ENCODE measurements around the gene PLEKHO2.

The PLEKHO2 gene

DNA sequence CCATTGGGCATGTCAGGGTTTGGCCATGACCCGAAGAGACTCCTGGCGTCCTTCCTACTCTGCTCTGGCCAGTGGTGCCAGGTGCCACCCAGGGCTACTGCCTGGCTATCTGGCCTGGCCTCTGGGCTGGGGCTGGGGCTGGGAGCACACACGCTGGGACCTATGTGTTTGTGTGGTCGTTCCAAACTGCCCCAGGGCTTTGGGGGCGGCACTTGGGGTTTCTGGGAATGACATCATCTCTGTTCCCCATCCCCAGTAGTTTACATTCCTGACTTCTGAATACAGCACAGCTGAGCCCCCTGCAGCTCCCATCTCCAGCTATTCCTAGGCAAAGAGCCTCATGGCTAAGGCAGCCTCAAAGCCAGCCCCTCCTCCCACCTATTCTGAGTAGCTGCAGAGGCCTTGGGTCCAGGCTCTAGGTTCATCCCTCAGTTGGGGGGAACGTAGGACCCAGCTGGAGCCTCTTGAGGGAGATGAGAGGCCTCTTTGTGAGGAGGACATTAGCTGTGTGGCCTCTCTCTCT lies 24.3 kb downstream of the PLEKHO2 start:
- no peak overlapping the region for H3K27ac Mint-ChIP-seq
- no peaks in the 10 kb centered on the region for H3K9me3 Mint-ChIP-seq
- peaks cover 42% of the 10 kb centered on the region for H3K4me1 Mint-ChIP-seq
- TF ChIP-seq, protein P1, sequence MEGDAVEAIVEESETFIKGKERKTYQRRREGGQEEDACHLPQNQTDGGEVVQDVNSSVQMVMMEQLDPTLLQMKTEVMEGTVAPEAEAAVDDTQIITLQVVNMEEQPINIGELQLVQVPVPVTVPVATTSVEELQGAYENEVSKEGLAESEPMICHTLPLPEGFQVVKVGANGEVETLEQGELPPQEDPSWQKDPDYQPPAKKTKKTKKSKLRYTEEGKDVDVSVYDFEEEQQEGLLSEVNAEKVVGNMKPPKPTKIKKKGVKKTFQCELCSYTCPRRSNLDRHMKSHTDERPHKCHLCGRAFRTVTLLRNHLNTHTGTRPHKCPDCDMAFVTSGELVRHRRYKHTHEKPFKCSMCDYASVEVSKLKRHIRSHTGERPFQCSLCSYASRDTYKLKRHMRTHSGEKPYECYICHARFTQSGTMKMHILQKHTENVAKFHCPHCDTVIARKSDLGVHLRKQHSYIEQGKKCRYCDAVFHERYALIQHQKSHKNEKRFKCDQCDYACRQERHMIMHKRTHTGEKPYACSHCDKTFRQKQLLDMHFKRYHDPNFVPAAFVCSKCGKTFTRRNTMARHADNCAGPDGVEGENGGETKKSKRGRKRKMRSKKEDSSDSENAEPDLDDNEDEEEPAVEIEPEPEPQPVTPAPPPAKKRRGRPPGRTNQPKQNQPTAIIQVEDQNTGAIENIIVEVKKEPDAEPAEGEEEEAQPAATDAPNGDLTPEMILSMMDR (IDR thresholded peaks at IDR 0.05), result no peak
- H3K36me3 Mint-ChIP-seq (ENCODE audit: low read depth), result peaks cover 22% of the 10 kb centered on the region
- no peak overlapping the region for H3K4me3 Mint-ChIP-seq
- peaks cover 6% of the 10 kb centered on the region for H3K27me3 Mint-ChIP-seq (ENCODE audit: low read depth, poor library complexity)
- no peak for DNase-seq

DNA sequence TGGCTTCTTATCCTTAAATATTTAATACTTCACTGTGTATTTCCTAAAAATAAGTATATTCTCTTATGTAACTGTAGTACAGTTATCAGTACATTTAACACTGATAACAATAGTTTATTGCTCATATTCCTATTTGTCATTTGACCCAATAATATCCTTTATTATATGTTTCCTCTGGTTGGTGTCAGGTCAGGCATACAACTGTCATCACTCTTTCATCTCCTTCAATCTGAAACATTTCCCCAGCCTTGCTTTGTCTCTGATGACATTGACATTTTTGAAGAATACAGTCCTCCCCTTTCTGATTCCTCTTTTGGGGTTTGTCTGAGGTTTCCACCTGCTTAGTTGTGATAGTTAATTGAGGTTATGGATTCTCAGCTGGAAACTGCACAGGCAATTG lies 27.8 kb downstream of the PLEKHO2 start:
- Mint-ChIP-seq H3K9me3 (no peaks in the 10 kb centered on the region), H3K36me3 (ENCODE audit: low read depth) (peaks cover 7% of the 10 kb centered on the region), H3K27me3 (ENCODE audit: low read depth, poor library complexity) (peaks cover 6% of the 10 kb centered on the region), H3K4me1 (peaks cover 24% of the 10 kb centered on the region), H3K4me3 (no peak overlapping the region), H3K27ac (peak overlapping the region; percentile 41)
- TF ChIP-seq, protein P1 (IDR thresholded peaks at IDR 0.05), result no peak
- DNase-seq, result no peak

DNA sequence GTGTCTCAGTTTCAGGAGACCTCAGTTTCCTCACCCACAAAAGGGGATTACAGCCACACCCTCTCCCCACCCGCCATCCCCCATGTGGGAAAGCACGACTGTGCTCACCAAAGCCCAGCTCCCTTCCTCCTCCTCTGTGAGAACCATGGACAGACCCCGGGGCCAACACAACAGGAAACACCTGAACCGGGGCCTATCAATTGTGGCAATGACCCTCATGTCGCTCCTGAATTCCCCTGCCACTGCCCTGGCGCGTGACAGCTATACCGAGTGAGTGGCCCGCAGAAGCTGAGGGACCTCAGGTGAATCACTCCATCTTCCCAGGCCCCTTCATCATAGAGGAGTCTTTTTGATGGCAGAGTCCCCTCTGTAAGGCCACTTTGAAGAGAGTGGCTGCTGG lies 28.6 kb downstream of the PLEKHO2 start:
- H3K27me3 Mint-ChIP-seq (ENCODE audit: low read depth, poor library complexity), result peaks cover 9% of the 10 kb centered on the region
- H3K36me3 Mint-ChIP-seq (ENCODE audit: low read depth), result peaks cover 7% of the 10 kb centered on the region
- TF ChIP-seq, protein P1 (IDR thresholded peaks at IDR 0.05), result no peak
- no peak for DNase-seq
- H3K4me3 Mint-ChIP-seq, result no peak overlapping the region
- no peaks in the 10 kb centered on the region for H3K9me3 Mint-ChIP-seq
- H3K4me1 Mint-ChIP-seq, result peaks cover 32% of the 10 kb centered on the region
- no peak overlapping the region for H3K27ac Mint-ChIP-seq

DNA sequence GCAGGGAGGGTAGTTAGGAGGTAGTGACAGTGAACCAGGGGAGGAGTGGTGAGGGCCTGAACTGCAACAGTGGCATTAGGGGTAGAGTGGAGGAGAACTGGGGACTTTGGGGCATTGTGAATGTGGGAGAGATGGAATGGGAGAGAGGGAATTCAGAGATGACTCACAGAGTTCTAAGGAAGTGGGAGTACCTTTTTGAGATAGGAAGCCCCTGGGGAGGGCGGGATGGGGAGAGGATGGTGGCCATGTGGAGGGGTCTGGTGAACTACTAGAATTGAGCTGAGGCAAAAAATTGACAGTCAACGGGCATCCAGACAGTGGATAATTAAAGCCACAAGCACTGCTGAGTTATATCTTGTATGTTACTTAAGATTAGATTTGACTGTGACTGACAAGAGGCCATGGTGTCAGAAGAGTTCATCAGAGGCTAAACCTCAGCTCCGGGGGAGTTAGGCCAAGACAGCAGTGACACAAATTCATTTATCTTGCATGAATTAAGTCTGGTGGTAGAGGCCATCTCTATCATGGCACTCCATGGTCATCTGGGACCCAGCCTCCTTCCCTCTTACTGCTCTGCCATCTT lies 34.0 kb downstream of the PLEKHO2 start:
- H3K27me3 Mint-ChIP-seq (ENCODE audit: low read depth, poor library complexity), result peaks cover 3% of the 10 kb centered on the region
- H3K27ac Mint-ChIP-seq, result no peak overlapping the region
- H3K36me3 Mint-ChIP-seq (ENCODE audit: low read depth), result no peaks in the 10 kb centered on the region
- H3K4me3 Mint-ChIP-seq, result no peak overlapping the region
- DNase-seq, result no peak
- H3K4me1 Mint-ChIP-seq, result peaks cover 26% of the 10 kb centered on the region
- H3K9me3 Mint-ChIP-seq, result no peaks in the 10 kb centered on the region
- TF ChIP-seq, protein P1 (IDR thresholded peaks at IDR 0.05), result no peak

DNA sequence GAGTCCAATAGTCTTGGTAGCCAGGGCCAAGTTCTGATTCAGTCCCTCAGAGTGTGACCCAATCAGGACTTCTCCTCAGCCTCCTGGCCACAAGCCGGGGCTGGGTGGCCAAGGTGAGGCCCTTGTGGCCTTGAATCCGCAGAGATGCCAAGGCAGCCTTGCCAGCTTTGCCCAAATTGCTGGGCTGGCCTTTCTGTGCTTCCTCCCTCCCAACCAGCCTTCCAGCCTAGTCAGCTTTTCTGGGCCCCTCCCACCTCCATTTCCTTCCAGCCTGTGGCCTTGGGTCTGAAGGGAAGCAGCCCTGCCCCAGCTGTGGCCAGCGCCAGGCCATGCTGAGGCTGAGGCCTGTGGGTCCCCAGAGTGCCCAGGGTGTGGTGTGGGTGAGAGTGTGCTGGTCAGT lies 35.7 kb downstream of the PLEKHO2 start:
- Mint-ChIP-seq H3K27ac (no peak overlapping the region), H3K4me1 (peaks cover 26% of the 10 kb centered on the region), H3K9me3 (no peaks in the 10 kb centered on the region), H3K36me3 (ENCODE audit: low read depth) (no peaks in the 10 kb centered on the region), H3K4me3 (no peak overlapping the region), H3K27me3 (ENCODE audit: low read depth, poor library complexity) (peaks cover 3% of the 10 kb centered on the region)
- DNase-seq, result no peak
- TF ChIP-seq, protein P1 (IDR thresholded peaks at IDR 0.05), result no peak

DNA sequence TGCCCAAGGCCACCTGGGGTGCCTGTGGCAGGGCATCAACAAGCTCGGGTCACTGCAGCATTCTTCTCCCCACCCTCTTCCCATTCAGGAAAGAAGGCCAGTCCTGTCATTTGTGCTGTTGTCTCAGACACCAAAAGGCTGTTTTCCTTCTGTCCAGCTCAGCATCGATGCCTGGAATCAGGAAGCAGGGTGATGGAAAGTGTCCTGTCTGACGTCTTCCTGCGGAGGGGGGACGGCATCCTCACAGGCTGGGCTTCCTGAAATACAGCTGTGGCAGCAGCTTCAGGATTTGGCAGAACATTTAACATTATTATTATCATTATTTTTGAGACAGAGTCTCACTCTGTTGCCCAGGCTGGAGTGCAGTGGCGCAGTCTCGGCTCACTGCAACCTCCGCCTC lies 37.0 kb downstream of the PLEKHO2 start:
- TF ChIP-seq, protein P1 (IDR thresholded peaks at IDR 0.05), result no peak
- Mint-ChIP-seq H3K36me3 (ENCODE audit: low read depth) (no peaks in the 10 kb centered on the region), H3K27me3 (ENCODE audit: low read depth, poor library complexity) (peaks cover 3% of the 10 kb centered on the region), H3K27ac (no peak overlapping the region), H3K9me3 (no peaks in the 10 kb centered on the region), H3K4me1 (peaks cover 34% of the 10 kb centered on the region), H3K4me3 (no peak overlapping the region)
- DNase-seq, result no peak

All from nephron progenitor cell (in vitro differentiated cells).